PC-3 (cell line): ENCODE data around the gene SAMD11.

Source experiments
- CTCF ChIP-seq: fragments of 300-600 bp; sonication (generic); conservative IDR thresholded peaks from 2 replicates; pipeline ENCODE4 v1.5.1; 2017; ENCODE audit warnings: antibody characterized with exemption, low read depth, mild to moderate bottlenecking, low read length
- EZH2 ChIP-seq: fragments of 300-600 bp; sonication (generic); IDR thresholded peaks from one replicate; pipeline ENCODE4 v1.6.1; 2017; ENCODE audit warnings: antibody characterized with exemption, mild to moderate bottlenecking, low read length; ENCODE audit not compliant: unreplicated experiment

- TF ChIP-seq CTCF (no peak), EZH2 (no peak)
Measured at GRCh38 chr1:918353-918752, 5.4 kb upstream of the SAMD11 start.
